Measurements from ENCODE around the gene NPIPB2.

Gene NPIPB2

DNA sequence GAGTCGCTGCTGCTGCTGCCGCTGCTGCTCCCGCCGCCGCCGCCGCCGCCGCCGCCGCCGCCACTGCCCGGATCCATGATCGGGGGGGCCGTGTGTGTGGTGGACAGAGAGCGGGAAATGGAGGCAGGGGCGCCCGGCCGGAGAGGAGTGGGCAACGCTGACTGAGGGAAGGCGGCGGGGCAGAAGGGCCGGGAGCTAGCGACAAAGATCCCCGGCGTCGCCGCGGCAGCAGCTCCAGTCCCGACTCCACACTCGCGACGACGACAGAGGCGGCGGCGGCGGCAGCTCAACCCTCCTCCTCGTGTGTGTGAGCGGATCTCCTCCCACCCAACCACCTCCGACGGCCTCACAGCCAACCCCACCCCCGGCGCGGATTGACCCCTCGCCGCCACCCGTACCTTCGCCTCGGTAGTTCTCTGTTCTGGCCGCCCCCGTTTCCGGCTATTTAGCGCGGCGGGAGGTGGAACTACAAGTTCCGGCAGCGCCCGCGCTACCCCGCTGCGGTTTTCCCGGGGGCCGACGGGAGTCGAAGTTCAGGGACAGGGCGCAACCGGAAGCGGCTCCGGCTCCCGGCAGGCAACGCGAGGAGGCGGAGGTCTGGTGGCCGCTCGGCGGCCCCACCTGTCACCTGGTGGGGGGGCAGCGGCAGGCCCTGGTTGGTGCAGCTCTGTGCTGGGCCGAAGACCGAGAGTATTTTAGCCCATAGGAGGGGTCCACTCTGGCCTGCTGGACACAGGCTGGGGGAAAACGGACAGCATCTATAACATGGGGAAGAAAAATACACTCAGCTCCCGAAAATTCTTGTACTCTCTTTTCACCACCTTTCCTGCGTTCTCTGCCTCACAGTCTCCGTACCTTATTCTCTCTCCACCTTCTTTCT is 26.0 kb downstream of the NPIPB2 start, which contains the start of gene GSPT1:
GSPT1 (minus strand) TSS at position 313 of the 880 bp plus-strand sequence; CDS start at position 77, 236 bp downstream.
- peak within 1 kb of the TSS; percentile 77 for H3K4me3 ChIP-seq (ENCODE audit: low read depth, low read length)
- TF ChIP-seq, protein P1, sequence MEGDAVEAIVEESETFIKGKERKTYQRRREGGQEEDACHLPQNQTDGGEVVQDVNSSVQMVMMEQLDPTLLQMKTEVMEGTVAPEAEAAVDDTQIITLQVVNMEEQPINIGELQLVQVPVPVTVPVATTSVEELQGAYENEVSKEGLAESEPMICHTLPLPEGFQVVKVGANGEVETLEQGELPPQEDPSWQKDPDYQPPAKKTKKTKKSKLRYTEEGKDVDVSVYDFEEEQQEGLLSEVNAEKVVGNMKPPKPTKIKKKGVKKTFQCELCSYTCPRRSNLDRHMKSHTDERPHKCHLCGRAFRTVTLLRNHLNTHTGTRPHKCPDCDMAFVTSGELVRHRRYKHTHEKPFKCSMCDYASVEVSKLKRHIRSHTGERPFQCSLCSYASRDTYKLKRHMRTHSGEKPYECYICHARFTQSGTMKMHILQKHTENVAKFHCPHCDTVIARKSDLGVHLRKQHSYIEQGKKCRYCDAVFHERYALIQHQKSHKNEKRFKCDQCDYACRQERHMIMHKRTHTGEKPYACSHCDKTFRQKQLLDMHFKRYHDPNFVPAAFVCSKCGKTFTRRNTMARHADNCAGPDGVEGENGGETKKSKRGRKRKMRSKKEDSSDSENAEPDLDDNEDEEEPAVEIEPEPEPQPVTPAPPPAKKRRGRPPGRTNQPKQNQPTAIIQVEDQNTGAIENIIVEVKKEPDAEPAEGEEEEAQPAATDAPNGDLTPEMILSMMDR (IDR thresholded peaks at IDR 0.05; ENCODE audit: low read depth, low read length): no peak

DNA sequence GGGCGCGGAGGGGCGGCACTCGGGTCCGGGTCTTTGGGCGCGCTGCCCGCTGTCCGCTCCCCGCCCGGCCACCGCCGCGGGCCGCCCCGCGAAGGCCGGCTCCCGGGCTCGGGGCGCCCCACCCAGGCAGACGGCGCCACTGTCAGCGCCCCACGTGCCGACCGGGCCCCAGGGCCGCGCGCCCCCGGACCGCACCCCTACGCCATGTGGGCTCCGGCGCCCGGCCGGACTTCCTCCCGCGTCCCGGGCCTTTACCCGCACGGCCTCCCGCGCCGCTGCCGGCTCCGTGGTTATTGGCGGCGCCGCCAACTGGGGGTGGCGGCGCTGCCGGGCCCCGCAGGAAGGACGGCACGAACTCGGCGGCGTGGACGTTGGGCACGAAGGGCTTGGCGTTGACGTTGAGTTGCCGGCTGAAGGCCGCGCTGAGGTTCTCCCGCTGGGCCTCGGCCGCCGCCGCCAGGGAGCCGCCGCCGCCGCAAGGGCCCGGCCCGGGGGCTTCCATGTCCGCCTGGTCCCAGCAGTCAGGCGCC is 26.7 kb downstream of the NPIPB2 start:
- peak overlapping the region; percentile 77 for H3K4me3 ChIP-seq (ENCODE audit: low read depth, low read length)
- TF ChIP-seq, protein P1 (IDR thresholded peaks at IDR 0.05; ENCODE audit: low read depth, low read length): no peak

DNA sequence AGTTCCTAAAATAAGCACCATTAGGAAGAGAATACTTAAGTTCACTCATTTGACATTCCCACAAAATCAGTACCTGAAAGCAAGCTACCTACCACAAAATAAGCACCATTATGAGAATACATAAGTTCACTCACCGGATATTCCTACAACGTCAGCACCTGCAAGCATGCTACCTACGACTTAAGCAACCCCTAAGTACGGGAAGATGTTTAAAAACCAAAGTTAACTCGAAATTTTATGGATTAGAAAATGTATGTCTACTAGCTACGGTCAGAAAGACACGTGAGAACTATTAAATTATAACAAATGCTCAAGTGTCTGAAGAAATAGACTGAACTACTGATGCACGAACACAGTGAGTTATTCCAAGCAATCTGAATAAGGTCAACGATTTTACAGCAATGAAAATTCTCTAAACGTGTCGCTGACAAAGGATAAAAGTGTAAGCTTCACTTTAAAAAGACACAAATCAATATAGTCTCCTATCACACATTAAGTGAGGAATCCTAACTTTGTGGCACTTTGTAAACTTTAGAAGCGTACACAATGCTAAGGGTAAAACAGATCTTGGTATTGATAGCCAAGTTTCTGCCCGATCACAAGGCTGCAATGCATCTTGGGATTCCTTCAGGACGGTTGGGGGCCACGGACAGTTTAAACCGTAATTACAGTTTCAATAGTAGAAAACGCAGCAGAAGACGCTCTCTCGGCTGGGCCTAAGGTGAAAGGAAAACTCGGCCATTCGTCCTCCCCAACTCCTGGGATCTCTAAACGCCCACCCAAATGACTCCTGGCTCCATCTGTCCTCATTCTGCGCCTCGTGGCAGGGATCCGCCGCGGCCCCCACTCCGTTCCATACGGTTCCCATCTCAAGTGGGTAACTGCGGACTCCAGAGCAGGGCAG is 27.4 kb downstream of the NPIPB2 start:
- H3K4me3 ChIP-seq (ENCODE audit: low read depth, low read length): peak overlapping the region; percentile 77
- TF ChIP-seq, protein P1 (IDR thresholded peaks at IDR 0.05; ENCODE audit: low read depth, low read length): no peak

DNA sequence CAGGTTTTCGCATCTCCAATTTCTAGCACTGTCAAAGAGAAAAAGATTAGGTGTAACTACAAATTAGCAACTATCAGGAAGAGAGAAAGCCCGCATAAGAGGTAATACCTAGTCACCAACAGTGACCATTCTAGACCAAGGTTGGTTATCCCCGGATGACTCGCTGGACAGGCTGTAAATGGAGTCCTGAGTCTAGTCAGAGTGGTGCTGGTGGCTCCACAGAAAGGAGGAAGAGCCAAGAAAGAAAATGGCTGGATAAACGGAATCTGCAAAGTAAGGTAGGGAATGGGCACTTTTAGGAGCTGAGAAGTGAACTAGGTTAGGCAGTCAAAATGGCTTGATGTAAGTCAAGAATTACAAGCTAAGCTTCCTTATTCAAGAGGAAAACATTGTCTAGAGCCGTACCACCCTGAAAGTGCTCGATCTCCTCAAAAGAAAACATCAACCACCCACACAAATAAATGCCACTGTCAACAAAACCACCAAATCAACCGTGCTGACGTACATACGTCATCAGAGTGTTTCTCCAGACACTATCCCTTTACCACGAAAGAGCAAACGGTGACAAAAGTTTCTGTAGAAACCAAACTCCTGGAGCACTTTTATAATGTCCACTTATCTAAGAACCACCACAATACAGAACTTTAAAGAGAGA is 28.3 kb downstream of the NPIPB2 start:
- H3K4me3 ChIP-seq (ENCODE audit: low read depth, low read length): peak overlapping the region; percentile 77
- TF ChIP-seq, protein P1 (IDR thresholded peaks at IDR 0.05; ENCODE audit: low read depth, low read length): no peak

DNA sequence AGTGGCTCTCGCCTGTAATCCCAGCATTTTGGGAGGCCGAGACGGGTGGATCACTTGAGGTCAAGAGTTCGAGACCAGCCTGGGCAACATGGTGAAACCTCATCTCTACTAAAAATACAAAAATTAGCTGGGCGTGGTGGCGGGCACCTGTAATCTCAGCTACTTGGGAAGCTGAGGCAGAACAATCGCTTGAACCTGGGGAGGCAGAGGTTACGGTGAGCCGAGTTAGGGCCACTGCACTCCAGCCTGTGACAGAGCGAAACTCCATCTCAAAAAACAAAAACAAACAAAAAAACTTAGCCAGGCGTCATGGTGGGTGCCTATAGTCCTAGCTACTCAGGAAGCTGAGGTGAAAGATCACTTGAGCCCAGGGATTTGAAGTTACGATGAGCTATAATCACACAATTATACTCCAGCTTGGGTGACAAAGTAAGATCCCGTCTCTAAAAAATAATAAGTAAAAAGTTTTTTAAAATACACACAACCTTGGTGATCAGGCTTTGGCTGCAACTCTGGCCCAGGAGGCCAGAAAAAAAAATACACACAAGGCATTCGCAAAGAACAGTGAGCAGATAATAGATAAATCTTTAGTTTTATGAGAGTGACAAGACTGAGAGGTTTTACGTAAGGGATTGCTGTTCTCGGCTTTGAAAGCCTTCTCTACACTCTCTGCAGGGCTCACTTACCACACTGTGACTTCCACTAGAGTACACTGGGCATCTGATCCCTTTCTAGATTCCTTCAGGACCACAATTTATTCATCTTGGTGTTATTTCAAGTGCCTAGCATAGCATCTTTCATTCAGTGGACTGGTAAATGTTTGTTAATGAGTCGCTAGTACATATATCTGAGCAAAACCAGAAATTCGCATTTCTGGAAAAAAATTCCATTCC is 31.9 kb downstream of the NPIPB2 start:
- TF ChIP-seq, protein P1 (IDR thresholded peaks at IDR 0.05; ENCODE audit: low read depth, low read length): no peak
- H3K4me3 ChIP-seq (ENCODE audit: low read depth, low read length): no peak overlapping the region

Data from WI38 (cell line).